Smooth muscle cell of the coronary artery (primary cell): Measurements from ENCODE around the gene PCBD1. TPM values are rescaled to one million over a fixed set of nuclear protein-coding genes. Genes with fewer than 3 reads are reported as not detected.

Experiments used
- total RNA-seq: library from RNA; depleted of rRNA; stranded (reverse); fragments of >200 nt; gene quantifications from 2 replicates; pipeline ENCODE4 v1.2.3, GENCODE V29; 2014; ENCODE audit warnings: low replicate concordance

Gene PCBD1
- 30.6 and 34.3 TPM in 2 replicates for total RNA-seq

GRCh38 chr10:70887804-70888800 is at the start of gene PCBD1:
TSS of gene PCBD1 (minus strand) at chr10:70888565. CDS start at chr10:70888533, 32 bp downstream.

Other genes with a start within 250 kb of the PCBD1 start
- gene ADAMTS14, start 216.1 kb downstream of the PCBD1 start, total RNA-seq, result 1.5 and 9.0 TPM in 2 replicates
- gene TBATA, start 103.2 kb downstream of the PCBD1 start, total RNA-seq, result not detected in 2 replicates
- gene SGPL1, start 72.6 kb downstream of the PCBD1 start, total RNA-seq, result 30.4 and 55.8 TPM in 2 replicates